SK-N-SH treated with all-trans-retinoic acid at 6 μM for 48 hours (cell line): ENCODE data around the gene LSAMP.
"Not testable (repeated sequence)": the region's sequence is repeated elsewhere in the genome, so short reads cannot be mapped to it uniquely, and the experiment has no call there.

Experiments
- ATAC-seq: fragments of 200-7000 bp; cut with Tn5 transposase; 3 replicates; pipeline ENCODE4 v1.9.1; 2020; ENCODE audit warnings: mild to moderate bottlenecking, moderate library complexity
- ARNTL ChIP-seq: fragments of 450-650 bp; formaldehyde crosslinking; IDR thresholded peaks from 2 replicates; pipeline ENCODE4 v1.5.0; 2020; ENCODE audit warnings: low read depth, mild to moderate bottlenecking, moderate library complexity, borderline replicate concordance
- CSDC2 ChIP-seq: fragments of 250-450 bp; sonication (Bioruptor Pico); IDR thresholded peaks from 2 replicates; pipeline ENCODE4 v1.5.0; 2020; ENCODE audit warnings: mild to moderate bottlenecking, moderate library complexity
- ESRRG ChIP-seq: fragments of 250-450 bp; sonication (Bioruptor Pico); IDR thresholded peaks from 2 replicates; pipeline ENCODE4 v1.6.1; 2021; ENCODE audit warnings: mild to moderate bottlenecking
- GLIS3 ChIP-seq: fragments of 250-450 bp; sonication (Bioruptor Pico); IDR thresholded peaks from 2 replicates; pipeline ENCODE4 v1.5.0; 2020; ENCODE audit warnings: mild to moderate bottlenecking, moderate library complexity
- ISL1 ChIP-seq: fragments of 250-450 bp; sonication (Bioruptor Pico); IDR thresholded peaks from 2 replicates; pipeline ENCODE4 v2.1.2; 2022; ENCODE audit warnings: mild to moderate bottlenecking, moderate library complexity
- OSR1 ChIP-seq: fragments of 250-450 bp; sonication (Bioruptor Pico); IDR thresholded peaks from 2 replicates; pipeline ENCODE4 v1.8.0; 2022; ENCODE audit warnings: moderate library complexity, mild to moderate bottlenecking, inconsistent platforms
- PPARA ChIP-seq: fragments of 250-450 bp; sonication (Bioruptor Pico); IDR thresholded peaks from 2 replicates; pipeline ENCODE4 v1.5.0; 2020; ENCODE audit warnings: mild to moderate bottlenecking, borderline replicate concordance
- RARB ChIP-seq: fragments of 250-450 bp; sonication (Bioruptor Pico); IDR thresholded peaks from 2 replicates; pipeline ENCODE4 v1.8.0; 2021; ENCODE audit warnings: mild to moderate bottlenecking, moderate library complexity
- SNAI2 ChIP-seq: fragments of 250-450 bp; sonication (Bioruptor Pico); IDR thresholded peaks from 2 replicates; pipeline ENCODE4 v1.5.0; 2020; ENCODE audit warnings: mild to moderate bottlenecking, moderate library complexity
- TOX ChIP-seq: fragments of 250-450 bp; sonication (Bioruptor Pico); IDR thresholded peaks from 2 replicates; pipeline ENCODE4 v1.8.0; 2021; ENCODE audit warnings: mild to moderate bottlenecking, moderate library complexity, borderline replicate concordance
- ZC3H10 ChIP-seq: fragments of 250-450 bp; sonication (Bioruptor Pico); IDR thresholded peaks from 2 replicates; pipeline ENCODE4 v1.5.1; 2021; ENCODE audit warnings: mild to moderate bottlenecking, moderate library complexity
- ZFP3 ChIP-seq: fragments of 250-450 bp; sonication (Bioruptor Pico); IDR thresholded peaks from 2 replicates; pipeline ENCODE4 v1.5.0; 2020; ENCODE audit warnings: mild to moderate bottlenecking, moderate library complexity
- ZFP30 ChIP-seq: fragments of 450-650 bp; formaldehyde crosslinking; IDR thresholded peaks from 2 replicates; pipeline ENCODE4 v1.5.0; 2022; ENCODE audit warnings: mild to moderate bottlenecking, moderate library complexity
- ZNF70 ChIP-seq: fragments of 450-650 bp; formaldehyde crosslinking; IDR thresholded peaks from 2 replicates; pipeline ENCODE4 v1.5.0; 2020; ENCODE audit warnings: mild to moderate bottlenecking, moderate library complexity
- ZNF8 ChIP-seq: fragments of 450-650 bp; formaldehyde crosslinking; IDR thresholded peaks from 2 replicates; pipeline ENCODE4 v1.5.0; 2020; ENCODE audit warnings: mild to moderate bottlenecking, moderate library complexity
- TF ChIP-seq, protein P1 (sequence below): fragments of 250-450 bp; sonication (Bioruptor Pico); IDR thresholded peaks from 2 replicates; pipeline ENCODE4 v1.8.0; 2020; ENCODE audit warnings: mild to moderate bottlenecking, moderate library complexity, borderline replicate concordance
- TF ChIP-seq, protein P2 (sequence below): fragments of 250-450 bp; sonication (Bioruptor Pico); IDR thresholded peaks from 2 replicates; pipeline ENCODE4 v1.5.1; 2021; ENCODE audit warnings: mild to moderate bottlenecking, moderate library complexity
- TF ChIP-seq, protein P3 (sequence below): fragments of 250-450 bp; sonication (Bioruptor Pico); IDR thresholded peaks from 2 replicates; pipeline ENCODE4 v1.5.0; 2020; ENCODE audit warnings: mild to moderate bottlenecking, moderate library complexity
- TF ChIP-seq, protein P4 (sequence below): fragments of 250-450 bp; sonication (Bioruptor Pico); IDR thresholded peaks from 2 replicates; pipeline ENCODE4 v1.5.1; 2020; ENCODE audit warnings: low read depth, mild to moderate bottlenecking, moderate library complexity

The LSAMP gene

DNA sequence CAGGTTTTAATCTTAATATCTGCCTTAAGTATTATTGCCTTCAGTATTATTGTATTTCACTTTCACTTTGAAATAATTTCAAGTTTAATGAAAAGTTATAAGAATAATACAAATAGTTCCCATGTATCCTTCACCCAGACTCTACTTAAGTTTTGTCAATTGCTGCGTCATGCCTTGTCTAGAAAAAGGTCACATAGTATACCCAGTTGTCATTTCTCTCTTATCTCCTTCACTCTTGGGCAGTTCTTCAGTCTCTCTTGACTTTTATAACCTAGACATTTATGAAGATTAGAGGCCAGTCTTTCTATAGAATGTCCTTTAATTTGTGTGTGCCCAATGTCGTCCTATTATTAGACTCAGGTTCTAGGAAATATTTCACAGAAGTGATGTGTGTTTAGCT lies 367.7 kb downstream of the LSAMP start:
- ATAC-seq = no peak
- TF ChIP-seq, protein P1, sequence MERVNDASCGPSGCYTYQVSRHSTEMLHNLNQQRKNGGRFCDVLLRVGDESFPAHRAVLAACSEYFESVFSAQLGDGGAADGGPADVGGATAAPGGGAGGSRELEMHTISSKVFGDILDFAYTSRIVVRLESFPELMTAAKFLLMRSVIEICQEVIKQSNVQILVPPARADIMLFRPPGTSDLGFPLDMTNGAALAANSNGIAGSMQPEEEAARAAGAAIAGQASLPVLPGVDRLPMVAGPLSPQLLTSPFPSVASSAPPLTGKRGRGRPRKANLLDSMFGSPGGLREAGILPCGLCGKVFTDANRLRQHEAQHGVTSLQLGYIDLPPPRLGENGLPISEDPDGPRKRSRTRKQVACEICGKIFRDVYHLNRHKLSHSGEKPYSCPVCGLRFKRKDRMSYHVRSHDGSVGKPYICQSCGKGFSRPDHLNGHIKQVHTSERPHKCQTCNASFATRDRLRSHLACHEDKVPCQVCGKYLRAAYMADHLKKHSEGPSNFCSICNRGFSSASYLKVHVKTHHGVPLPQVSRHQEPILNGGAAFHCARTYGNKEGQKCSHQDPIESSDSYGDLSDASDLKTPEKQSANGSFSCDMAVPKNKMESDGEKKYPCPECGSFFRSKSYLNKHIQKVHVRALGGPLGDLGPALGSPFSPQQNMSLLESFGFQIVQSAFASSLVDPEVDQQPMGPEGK (CRISPR knock-in tag) = no peak
- no peak for TF ChIP-seq SNAI2 (CRISPR knock-in tag)
- no peak for TF ChIP-seq CSDC2
- no peak for TF ChIP-seq ISL1 (CRISPR knock-in tag)

DNA sequence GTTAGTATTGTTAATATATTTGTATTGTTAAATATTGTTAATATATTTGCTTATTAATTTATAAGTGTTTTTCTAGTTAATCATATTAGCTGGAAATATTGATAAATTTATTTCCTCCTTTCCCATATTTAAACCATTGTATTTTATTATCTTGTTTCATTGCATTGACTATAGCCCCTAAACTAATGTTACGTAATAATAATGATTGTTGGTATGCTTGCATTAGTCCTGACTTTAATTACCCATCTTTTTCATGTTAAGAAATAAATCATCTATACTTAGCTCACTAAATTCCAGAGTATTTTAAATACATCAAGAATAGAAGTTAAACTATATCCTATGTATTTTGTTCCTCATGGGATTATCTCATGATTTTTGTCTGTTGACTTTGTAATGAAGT lies 368.2 kb downstream of the LSAMP start:
- TF ChIP-seq ZNF8 (CRISPR knock-in tag) = no peak
- no peak for ATAC-seq

DNA sequence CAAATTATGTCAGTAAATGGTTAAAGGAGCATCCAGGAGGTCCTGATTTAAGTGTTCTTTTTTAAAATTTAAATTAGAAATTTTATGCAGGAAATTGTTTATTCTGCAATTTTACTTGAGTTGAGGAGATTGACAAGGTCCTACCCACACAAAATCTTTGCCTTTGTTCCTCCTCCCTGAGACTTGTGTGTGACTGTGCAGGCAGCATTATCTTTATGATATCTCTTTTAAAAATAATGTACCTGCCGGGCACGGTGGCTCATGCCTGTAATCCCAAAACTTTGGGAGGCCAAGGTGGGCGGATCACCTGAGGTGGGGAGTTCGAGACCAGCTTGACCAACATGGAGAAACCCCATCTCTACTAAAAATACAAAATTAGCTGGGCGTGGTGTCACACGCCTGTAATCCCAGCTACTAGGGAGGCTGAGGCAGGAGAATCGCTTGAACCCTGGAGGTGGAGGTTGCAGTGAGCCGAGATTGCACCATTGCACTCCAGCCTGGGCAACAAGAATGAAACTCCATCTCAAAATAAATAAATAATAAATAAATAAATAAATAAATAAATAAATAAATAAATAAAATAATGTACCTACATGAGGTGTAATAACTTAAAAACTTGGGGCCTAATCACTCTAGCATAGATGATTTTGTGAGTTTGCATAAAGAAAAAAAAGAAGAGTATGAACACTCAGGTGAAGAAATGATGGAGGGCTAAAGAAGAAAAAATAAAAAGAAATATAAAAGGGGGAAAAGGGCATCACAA lies 374.6 kb downstream of the LSAMP start:
- not testable (repeated sequence) for ATAC-seq

DNA sequence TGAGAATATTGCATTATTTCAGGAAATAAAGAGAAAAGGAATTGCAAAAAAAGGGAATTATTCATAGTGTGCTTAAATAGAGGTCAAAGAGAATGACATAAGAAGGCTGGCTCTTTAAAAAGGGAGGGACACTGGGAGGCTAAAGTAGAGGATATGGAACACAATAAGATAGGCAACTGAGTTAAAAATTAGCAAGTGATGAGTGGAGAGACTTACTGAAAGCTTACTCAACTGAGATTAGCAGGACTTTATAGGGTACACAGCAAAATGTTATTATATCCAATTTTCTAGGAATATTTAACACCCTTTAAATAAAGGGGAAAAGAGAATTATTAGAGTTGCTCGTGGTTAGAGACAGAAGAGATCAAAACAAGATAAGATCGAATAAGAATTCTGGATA lies 375.2 kb downstream of the LSAMP start:
- ATAC-seq = no peak
- TF ChIP-seq, protein P1 (CRISPR knock-in tag) = no peak
- TF ChIP-seq ZFP3 (CRISPR knock-in tag) (no peak), ZNF70 (no peak), RARB (no peak), CSDC2 (no peak), ISL1 (CRISPR knock-in tag) (no peak), ESRRG (CRISPR knock-in tag) (no peak), ZFP30 (CRISPR knock-in tag) (no peak), ARNTL (CRISPR knock-in tag) (no peak), TOX (no peak), SNAI2 (CRISPR knock-in tag) (no peak), OSR1 (no peak), PPARA (CRISPR knock-in tag) (no peak), ZC3H10 (CRISPR knock-in tag) (no peak), GLIS3 (CRISPR knock-in tag) (no peak)
- TF ChIP-seq, protein P2, sequence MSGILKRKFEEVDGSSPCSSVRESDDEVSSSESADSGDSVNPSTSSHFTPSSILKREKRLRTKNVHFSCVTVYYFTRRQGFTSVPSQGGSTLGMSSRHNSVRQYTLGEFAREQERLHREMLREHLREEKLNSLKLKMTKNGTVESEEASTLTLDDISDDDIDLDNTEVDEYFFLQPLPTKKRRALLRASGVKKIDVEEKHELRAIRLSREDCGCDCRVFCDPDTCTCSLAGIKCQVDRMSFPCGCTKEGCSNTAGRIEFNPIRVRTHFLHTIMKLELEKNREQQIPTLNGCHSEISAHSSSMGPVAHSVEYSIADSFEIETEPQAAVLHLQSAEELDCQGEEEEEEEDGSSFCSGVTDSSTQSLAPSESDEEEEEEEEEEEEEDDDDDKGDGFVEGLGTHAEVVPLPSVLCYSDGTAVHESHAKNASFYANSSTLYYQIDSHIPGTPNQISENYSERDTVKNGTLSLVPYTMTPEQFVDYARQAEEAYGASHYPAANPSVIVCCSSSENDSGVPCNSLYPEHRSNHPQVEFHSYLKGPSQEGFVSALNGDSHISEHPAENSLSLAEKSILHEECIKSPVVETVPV = no peak
- TF ChIP-seq, protein P3, sequence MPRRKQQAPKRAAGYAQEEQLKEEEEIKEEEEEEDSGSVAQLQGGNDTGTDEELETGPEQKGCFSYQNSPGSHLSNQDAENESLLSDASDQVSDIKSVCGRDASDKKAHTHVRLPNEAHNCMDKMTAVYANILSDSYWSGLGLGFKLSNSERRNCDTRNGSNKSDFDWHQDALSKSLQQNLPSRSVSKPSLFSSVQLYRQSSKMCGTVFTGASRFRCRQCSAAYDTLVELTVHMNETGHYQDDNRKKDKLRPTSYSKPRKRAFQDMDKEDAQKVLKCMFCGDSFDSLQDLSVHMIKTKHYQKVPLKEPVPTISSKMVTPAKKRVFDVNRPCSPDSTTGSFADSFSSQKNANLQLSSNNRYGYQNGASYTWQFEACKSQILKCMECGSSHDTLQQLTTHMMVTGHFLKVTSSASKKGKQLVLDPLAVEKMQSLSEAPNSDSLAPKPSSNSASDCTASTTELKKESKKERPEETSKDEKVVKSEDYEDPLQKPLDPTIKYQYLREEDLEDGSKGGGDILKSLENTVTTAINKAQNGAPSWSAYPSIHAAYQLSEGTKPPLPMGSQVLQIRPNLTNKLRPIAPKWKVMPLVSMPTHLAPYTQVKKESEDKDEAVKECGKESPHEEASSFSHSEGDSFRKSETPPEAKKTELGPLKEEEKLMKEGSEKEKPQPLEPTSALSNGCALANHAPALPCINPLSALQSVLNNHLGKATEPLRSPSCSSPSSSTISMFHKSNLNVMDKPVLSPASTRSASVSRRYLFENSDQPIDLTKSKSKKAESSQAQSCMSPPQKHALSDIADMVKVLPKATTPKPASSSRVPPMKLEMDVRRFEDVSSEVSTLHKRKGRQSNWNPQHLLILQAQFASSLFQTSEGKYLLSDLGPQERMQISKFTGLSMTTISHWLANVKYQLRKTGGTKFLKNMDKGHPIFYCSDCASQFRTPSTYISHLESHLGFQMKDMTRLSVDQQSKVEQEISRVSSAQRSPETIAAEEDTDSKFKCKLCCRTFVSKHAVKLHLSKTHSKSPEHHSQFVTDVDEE (CRISPR knock-in tag) = no peak

DNA sequence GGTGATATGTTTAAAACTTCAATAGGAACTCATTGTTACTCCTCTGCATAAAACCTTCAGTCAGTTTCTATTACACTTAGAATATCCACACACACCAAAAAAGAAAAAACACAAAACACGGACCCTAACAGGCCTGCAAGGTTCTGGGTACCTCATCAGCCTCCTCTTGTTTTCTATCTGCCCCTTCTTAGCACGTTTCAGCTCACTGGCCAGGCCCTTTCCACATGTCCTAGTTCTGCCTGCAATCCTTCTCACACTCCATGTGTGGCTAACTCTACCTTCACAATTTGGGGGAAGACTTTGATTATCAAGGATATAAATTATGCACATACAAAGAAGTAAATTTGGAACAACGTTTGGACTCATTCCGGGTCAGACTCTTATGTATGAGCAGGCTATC lies 376.3 kb downstream of the LSAMP start:
- TF ChIP-seq GLIS3 (CRISPR knock-in tag) (no peak), ZNF8 (CRISPR knock-in tag) (no peak), ARNTL (CRISPR knock-in tag) (no peak), ZFP3 (CRISPR knock-in tag) (no peak)
- TF ChIP-seq, protein P4, sequence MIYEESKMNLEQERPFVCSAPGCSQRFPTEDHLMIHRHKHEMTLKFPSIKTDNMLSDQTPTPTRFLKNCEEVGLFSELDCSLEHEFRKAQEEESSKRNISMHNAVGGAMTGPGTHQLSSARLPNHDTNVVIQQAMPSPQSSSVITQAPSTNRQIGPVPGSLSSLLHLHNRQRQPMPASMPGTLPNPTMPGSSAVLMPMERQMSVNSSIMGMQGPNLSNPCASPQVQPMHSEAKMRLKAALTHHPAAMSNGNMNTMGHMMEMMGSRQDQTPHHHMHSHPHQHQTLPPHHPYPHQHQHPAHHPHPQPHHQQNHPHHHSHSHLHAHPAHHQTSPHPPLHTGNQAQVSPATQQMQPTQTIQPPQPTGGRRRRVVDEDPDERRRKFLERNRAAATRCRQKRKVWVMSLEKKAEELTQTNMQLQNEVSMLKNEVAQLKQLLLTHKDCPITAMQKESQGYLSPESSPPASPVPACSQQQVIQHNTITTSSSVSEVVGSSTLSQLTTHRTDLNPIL = no peak
- ATAC-seq = no peak
